Common myeloid progenitor, CD34-positive (primary cell): ENCODE results near the gene ARHGEF33.

ENCODE experiments used
- CTCF ChIA-PET: fragments of 350-600 bp; sonication (Branson Sonifier 250); formaldehyde crosslinking; loops from one replicate; lab custom pipeline; 2021; ENCODE audit warnings: antibody characterized with exemption; lab: Charles Lee
- POLR2A ChIA-PET: fragments of 350-600 bp; sonication (Branson Sonifier 250); formaldehyde crosslinking; loops from one replicate; lab custom pipeline; 2021; ENCODE audit warnings: antibody characterized with exemption; lab: Charles Lee
- DNase-seq, 3 donors: peaks; one replicate each; pipeline versions ENCODE4 v3.0.0 to v3.0.0-alpha.2; 2013
- H3K27ac ChIP-seq, 2 experiments: 1 replicate in 1 of 2; 2 replicates in 1 of 2; pipeline ENCODE4 v1.7.0; 2013; ENCODE audit warnings: inconsistent platforms in 2 of 2, low read length in 2 of 2, mild to moderate bottlenecking in 2 of 2, low read depth in 1 of 2, moderate library complexity in 1 of 2; ENCODE audit not compliant: severe bottlenecking in 2 of 2, insufficient read depth in 1 of 2, poor library complexity in 1 of 2
- H3K27me3 ChIP-seq, 5 experiments: replicated peaks in 2 of 5; 1 replicate in 3 of 5; 2 replicates in 2 of 5; pipeline versions ENCODE4 v1.6.1 to v1.7.0; 2013; ENCODE audit warnings: low read length in 4 of 5, mild to moderate bottlenecking in 2 of 5, moderate library complexity in 2 of 5, inconsistent platforms in 1 of 5; ENCODE audit not compliant: insufficient read depth in 5 of 5, control insufficient read depth in 4 of 5
- H3K36me3 ChIP-seq, 4 experiments: 1 replicate in 2 of 4; 2 replicates in 2 of 4; pipeline versions ENCODE4 v1.6.1 to v1.7.0; 2013; ENCODE audit warnings: low read length in 3 of 4, control low read depth in 1 of 4, mild to moderate bottlenecking in 1 of 4; ENCODE audit not compliant: control insufficient read depth in 4 of 4, insufficient read depth in 4 of 4
- H3K4me1 ChIP-seq, 4 experiments: 1 replicate in 3 of 4; 2 replicates in 1 of 4; pipeline versions ENCODE4 v1.6.1 to v1.7.1; 2013; ENCODE audit warnings: low read length in 3 of 4, mild to moderate bottlenecking in 3 of 4, control low read depth in 1 of 4, inconsistent platforms in 1 of 4, moderate library complexity in 1 of 4; ENCODE audit not compliant: control insufficient read depth in 4 of 4, insufficient read depth in 4 of 4; ENCODE audit errors: control extremely low read depth in 1 of 4
- H3K4me3 ChIP-seq, 7 experiments: 1 replicate in 4 of 7; 2 replicates in 3 of 7; pipeline versions ENCODE4 v1.5.1 to v1.7.0; 2013; ENCODE audit warnings: mild to moderate bottlenecking in 7 of 7, low read length in 6 of 7, moderate library complexity in 6 of 7, inconsistent platforms in 2 of 7, low read depth in 2 of 7, control low read depth in 1 of 7; ENCODE audit not compliant: insufficient read depth in 4 of 7, control insufficient read depth in 1 of 7; ENCODE audit errors: extremely low read depth in 1 of 7
- H3K9me3 ChIP-seq, 5 experiments: 1 replicate in 4 of 5; 2 replicates in 1 of 5; pipeline versions ENCODE4 v1.6.1 to v1.7.1; 2013; ENCODE audit warnings: low read length in 4 of 5, mild to moderate bottlenecking in 2 of 5, inconsistent platforms in 1 of 5, low read depth in 1 of 5, moderate library complexity in 1 of 5; ENCODE audit not compliant: control insufficient read depth in 4 of 5, insufficient read depth in 2 of 5; ENCODE audit errors: control extremely low read depth in 1 of 5
- WGBS: methylation state at CpG from one replicate; pipeline ENCODE4 v1.1.5; 2013; ENCODE audit not compliant: insufficient coverage; 5-methylcytosine and 5-hydroxymethylcytosine counted together

Gene ARHGEF33

GRCh38 chr2:38978296-38978903 is 88.7 kb downstream of the ARHGEF33 start:
- DNase-seq, result peak in 2 of 3 donors; percentile 46 to 82
- H3K27me3 ChIP-seq, result no peaks in the 10 kb centered on the region
- H3K27ac ChIP-seq, result no peak overlapping the region
- ChIA-PET CTCF (interaction anchor here (1.5 kb wide), 1 partner anchor 32 kb away, joined by 4 read pairs; no protein-coding TSS in a partner anchor), POLR2A (no interaction called here)
- no peaks in the 10 kb centered on the region for H3K9me3 ChIP-seq
- peaks cover 0 to 11% (median 6%) of the 10 kb centered on the region in 4 experiments for H3K4me1 ChIP-seq
- no peak overlapping the region for H3K4me3 ChIP-seq
- H3K36me3 ChIP-seq, result peaks cover 0 to 4% (median under 1%) of the 10 kb centered on the region in 4 experiments
- WGBS, result 27% methylated on average over 4 of the region's 5 CpGs

GRCh38 chr2:38978908-38979307 is 89.2 kb downstream of the ARHGEF33 start:
- peaks cover 0 to 11% (median 6%) of the 10 kb centered on the region in 4 experiments for H3K4me1 ChIP-seq
- H3K27ac ChIP-seq, result no peak overlapping the region
- peaks cover 0 to 4% (median under 1%) of the 10 kb centered on the region in 4 experiments for H3K36me3 ChIP-seq
- no peaks in the 10 kb centered on the region for H3K27me3 ChIP-seq
- DNase-seq, result no peak
- 86% methylated on average over 2 of the region's 3 CpGs for WGBS
- CTCF ChIA-PET, result interaction anchor here (1.5 kb wide), 1 partner anchor 33 kb away, joined by 4 read pairs; no protein-coding TSS in a partner anchor
- POLR2A ChIA-PET, result no interaction called here
- H3K4me3 ChIP-seq, result no peak overlapping the region
- H3K9me3 ChIP-seq, result no peaks in the 10 kb centered on the region

- Histone ChIP-seq H3K4me3 (no peak overlapping the region), H3K4me1 (peaks cover 0 to 11% (median 6%) of the 10 kb centered on the region in 4 experiments), H3K36me3 (peaks cover 10 to 23% (median 14%) of the 10 kb centered on the region in 4 experiments), H3K27ac (no peak overlapping the region), H3K27me3 (no peaks in the 10 kb centered on the region), H3K9me3 (no peaks in the 10 kb centered on the region)
- POLR2A ChIA-PET, result no interaction called here
- CTCF ChIA-PET, result interaction anchor here (1.2 kb wide), 1 partner anchor 33 kb away, joined by 4 read pairs; no protein-coding TSS in a partner anchor
- no peak for DNase-seq
- WGBS, result 100% methylated on average over 2 of the region's 3 CpGs
These were observed 91.5 kb downstream of the ARHGEF33 start for GRCh38 chr2:38981003-38981669.

GRCh38 chr2:38981670-38982357 is 92.1 kb downstream of the ARHGEF33 start:
- Histone ChIP-seq H3K27me3 (no peaks in the 10 kb centered on the region), H3K36me3 (peaks cover 11 to 29% (median 14%) of the 10 kb centered on the region in 4 experiments), H3K4me3 (no peak overlapping the region), H3K9me3 (no peaks in the 10 kb centered on the region), H3K27ac (no peak overlapping the region), H3K4me1 (peaks cover 0 to 11% (median 6%) of the 10 kb centered on the region in 4 experiments)
- WGBS, result 93% methylated on average over 4 of the region's 8 CpGs
- POLR2A ChIA-PET, result no interaction called here
- DNase-seq, result no peak
- CTCF ChIA-PET, result no interaction called here

- no peak overlapping the region for H3K27ac ChIP-seq
- ChIA-PET CTCF (no interaction called here), POLR2A (no interaction called here)
- no CpG with 5 or more reads among the region's 1 CpG for WGBS
- no peaks in the 10 kb centered on the region for H3K27me3 ChIP-seq
- H3K36me3 ChIP-seq, result peaks cover 11 to 34% (median 15%) of the 10 kb centered on the region in 4 experiments
- no peak overlapping the region for H3K4me3 ChIP-seq
- H3K4me1 ChIP-seq, result peaks cover 0 to 11% (median 6%) of the 10 kb centered on the region in 4 experiments
- DNase-seq, result no peak
- no peaks in the 10 kb centered on the region for H3K9me3 ChIP-seq
These were observed 92.8 kb downstream of the ARHGEF33 start for GRCh38 chr2:38982498-38982897.

GRCh38 chr2:38988716-38989115 is 99.0 kb downstream of the ARHGEF33 start:
- WGBS, result no CpG with 5 or more reads among the region's 1 CpG
- CTCF ChIA-PET, result interaction anchor here (1.3 to 1.4 kb wide), 2 partner anchors 10 to 241 kb away, joined by 3 read pairs; no protein-coding TSS in a partner anchor
- no peaks in the 10 kb centered on the region for H3K27me3 ChIP-seq
- H3K4me3 ChIP-seq, result no peak overlapping the region
- POLR2A ChIA-PET, result no interaction called here
- no peak overlapping the region for H3K27ac ChIP-seq
- H3K36me3 ChIP-seq, result peaks cover 20 to 61% (median 35%) of the 10 kb centered on the region in 4 experiments
- no peaks in the 10 kb centered on the region for H3K9me3 ChIP-seq
- DNase-seq, result no peak
- peaks cover 0 to 5% (median 0%) of the 10 kb centered on the region in 4 experiments for H3K4me1 ChIP-seq
